Fibroblast of peridontal ligament (primary cell): ENCODE measurements around the gene ADD2.

Experiments used
- DNase-seq: peaks from one replicate; pipeline ENCODE4 v3.0.0-alpha.2; 2010; ENCODE audit errors: extremely low read depth

ADD2 gene

GRCh38 chr2:70703900-70704549, 64.0 kb downstream of the ADD2 start:
- no peak for DNase-seq

DNA sequence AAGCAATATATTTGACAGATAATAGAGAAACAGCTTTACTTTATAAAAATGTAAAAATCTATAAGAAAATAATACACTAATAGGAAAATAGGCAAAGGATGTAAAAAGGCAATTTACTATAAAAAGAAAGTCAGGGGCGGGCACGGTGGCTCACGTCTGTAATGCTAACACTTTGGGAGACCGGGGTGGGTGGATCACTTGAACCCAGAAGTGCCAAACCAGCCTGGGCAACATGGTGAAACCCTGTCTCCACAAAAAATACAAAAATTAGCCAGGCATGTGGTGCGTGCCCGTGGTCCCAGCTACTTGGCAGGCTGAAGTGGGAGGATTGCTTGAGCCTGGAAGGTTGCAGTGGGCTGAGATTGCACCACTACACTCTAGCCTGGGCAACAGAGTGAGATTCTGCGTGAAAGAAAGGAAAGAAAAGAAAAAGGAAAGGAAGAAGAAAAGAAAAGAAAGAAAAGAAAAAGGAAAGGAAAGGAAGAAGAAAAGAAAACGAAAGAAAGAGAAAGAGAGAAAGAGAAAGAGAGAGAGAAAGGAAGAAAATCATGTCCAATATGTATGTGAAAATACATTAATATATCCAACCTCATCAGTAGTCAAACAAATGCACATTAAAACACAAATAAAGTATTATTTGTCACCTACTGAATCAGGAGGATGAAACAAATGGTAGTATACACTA, 65.1 kb downstream of the ADD2 start:
- no peak for DNase-seq

GRCh38 chr2:70698847-70699246, 69.2 kb downstream of the ADD2 start:
- DNase-seq, result no peak

- no peak for DNase-seq
These were observed 70.2 kb downstream of the ADD2 start for GRCh38 chr2:70697603-70698383.

DNA sequence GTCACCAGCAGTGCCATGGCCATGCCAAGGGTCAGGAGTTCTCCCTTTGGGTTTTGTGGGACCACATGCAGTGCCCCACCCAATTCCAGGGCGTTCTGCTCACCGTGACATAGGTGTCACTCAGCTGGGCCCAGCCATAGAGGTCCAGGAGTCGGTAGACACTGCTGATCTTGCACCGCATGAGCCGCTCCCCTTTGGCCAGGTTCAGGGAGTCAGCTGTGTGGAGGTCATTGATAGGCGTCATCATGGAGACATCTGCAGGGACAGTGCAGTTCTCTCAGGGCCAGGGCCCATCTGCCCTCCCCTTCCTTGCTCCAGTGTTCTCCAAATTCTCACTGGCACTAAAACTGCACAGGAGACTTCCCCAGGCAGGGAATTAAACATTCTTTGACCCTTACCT, 71.9 kb downstream of the ADD2 start:
- DNase-seq, result no peak

- no peak for DNase-seq
These were observed 75.7 kb downstream of the ADD2 start for GRCh38 chr2:70692256-70692655.

GRCh38 chr2:70691497-70692140, 76.4 kb downstream of the ADD2 start:
- DNase-seq, result no peak

- no peak for DNase-seq
These were observed 77.2 kb downstream of the ADD2 start for GRCh38 chr2:70690846-70691245.

DNA sequence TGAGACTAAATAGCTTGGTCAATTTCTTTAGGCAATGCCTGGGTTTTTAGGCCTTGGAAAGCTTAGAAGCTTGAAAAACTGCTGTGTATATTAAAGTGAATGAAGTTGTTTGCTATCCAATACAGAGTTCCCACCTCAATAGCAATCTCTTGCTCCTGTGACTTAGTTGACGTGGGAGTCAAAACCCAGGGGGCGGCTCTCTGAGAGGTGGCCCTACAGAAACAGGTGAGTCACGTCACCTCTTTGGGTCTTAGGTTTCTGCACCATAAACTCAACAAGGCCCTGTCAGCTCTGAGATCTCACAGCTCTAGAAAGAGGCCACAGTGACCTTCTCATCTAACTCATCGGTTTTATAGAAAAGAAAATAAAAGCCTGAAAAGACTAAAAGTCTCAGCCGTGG, 79.6 kb downstream of the ADD2 start:
- DNase-seq, result no peak

DNA sequence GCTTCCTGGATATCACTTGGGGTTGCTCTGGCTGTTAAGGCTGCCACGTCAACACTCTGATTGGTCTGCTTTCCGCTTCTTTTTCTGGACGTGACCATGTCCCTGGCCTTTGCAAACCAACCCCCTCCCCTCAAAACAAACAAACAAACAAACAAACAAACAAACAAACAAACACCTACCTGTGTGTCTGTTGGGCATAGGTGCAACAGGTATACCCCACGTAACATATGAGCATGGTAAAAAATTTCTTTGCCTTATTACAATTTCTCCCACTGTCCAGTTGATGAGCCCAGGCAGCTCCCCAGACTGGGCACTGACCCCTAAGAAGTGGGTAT, 80.6 kb downstream of the ADD2 start:
- no peak for DNase-seq

DNA sequence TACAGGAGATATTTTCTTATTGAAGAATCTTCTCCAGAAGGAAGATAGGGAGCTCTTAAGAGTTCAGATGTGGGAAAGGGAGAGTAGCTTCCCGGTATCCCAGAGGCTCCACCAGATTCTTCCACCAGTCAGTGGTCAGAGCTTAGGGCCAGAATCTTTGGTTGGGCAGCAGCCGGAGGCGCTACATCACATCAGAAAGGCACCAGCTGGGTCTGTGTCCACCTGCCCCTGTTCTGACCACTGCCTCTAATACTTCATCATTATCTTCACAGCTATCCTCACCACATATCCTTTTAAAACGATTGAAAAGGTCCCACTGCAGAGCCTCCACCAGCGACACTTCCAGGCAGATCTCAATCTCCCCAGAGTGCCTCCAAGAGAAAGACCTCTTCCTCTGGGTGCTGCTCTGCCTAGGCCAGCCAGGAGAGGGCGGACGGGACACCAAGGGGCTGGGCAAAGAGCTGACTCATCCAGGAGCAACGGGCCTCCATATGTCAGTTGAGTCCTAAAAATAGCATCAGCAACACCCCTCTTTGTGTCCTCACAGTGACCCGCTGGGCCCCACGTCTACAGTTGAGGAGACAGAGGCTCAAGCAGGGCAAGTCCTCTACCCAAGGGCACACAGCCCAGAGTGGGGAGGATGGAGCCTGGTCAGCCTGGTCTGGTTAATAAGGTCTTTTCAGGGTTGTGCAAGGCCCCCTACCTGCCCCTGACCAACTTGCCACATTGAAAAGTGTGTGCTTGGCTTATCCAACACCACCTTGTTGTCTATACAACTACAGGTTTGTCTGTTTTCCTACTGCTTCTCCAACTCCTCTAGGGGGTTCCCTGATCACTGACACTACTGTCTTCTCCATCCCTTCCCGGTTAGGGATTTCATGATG, 81.2 kb downstream of the ADD2 start:
- DNase-seq, result peak; percentile 4

GRCh38 chr2:70685771-70686171, 82.2 kb downstream of the ADD2 start:
- no peak for DNase-seq

DNA sequence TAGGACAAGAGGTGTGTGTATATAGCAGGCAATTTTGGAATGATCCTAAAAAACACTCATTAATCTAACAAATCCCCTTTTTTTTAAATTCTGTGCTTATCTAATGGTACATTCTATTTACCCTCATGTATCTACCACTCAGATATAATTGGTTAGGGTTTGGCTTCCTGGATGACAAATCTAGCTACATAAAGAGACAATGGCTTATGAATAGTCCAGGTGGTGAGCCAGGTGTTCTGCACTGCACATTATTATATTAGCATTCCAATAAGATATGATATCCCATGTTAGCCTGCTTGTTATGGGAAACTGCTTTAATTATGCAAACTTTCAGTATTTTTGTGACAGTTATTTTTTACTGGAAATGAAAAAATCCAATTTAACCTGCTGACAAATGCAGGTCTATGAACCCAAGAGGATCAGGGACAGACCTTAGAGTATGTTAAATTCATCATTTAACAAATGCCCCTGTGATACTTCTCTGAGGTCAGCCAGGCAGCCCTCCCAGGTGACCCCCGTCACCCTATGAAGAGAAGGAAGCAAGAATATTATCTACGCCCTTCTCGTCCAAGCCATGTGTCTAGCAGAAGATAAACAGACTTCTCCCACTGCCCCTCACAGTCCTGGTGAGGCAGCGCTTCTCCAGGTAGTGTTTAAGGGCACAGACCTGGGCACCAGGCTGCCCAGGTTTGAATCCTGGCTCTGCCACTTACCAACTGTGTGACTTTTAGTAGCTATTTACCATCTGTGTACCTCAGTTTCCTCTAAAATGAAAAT, 83.0 kb downstream of the ADD2 start:
- no peak for DNase-seq

DNA sequence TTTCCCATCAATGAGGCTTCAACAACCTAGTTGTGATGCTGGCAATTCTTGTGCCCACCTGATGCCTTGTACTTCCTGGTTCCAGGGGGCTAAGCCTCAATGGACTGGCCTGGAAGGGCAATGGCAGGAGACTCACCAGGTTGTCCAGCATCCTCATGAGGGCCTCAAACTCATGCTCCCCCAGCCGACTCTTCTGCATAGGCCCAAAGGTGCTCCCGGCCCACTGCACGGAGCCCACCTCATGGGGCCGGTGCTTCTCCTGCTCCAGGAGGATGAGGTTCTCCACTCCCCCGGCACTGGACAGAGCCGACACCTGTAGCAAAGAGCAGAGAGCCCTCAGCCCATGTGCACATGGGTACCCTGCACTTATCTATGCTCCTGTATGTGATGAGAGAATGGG, 84.5 kb downstream of the ADD2 start:
- no peak for DNase-seq

GRCh38 chr2:70680735-70681134, 87.3 kb downstream of the ADD2 start:
- DNase-seq, result no peak

- DNase-seq, result no peak
These were observed 88.7 kb downstream of the ADD2 start for GRCh38 chr2:70679259-70679658.

- DNase-seq, result no peak
These were observed 89.3 kb downstream of the ADD2 start for GRCh38 chr2:70678576-70679143.

- no peak for DNase-seq
These were observed 91.5 kb downstream of the ADD2 start for GRCh38 chr2:70676301-70677035.

- DNase-seq, result no peak
These were observed 92.1 kb downstream of the ADD2 start for GRCh38 chr2:70675862-70676261.
